ENCODE data around the gene FAM229A. TPM values are rescaled to one million over a fixed set of nuclear protein-coding genes. Genes with fewer than 3 reads are reported as not detected.
"Not testable (repeated sequence)": the region's sequence is repeated elsewhere in the genome, so short reads cannot be mapped to it uniquely, and the experiment has no call there.

The FAM229A gene
- total RNA-seq, 4 donors from 2014 or later, result 2.5 to 13.4 (median 5.4) TPM

GRCh38 chr1:32399843-32400242 is 37.6 kb upstream of the FAM229A start:
- DNase-seq (ENCODE audit: low spot score), result no peak
- ATAC-seq (ENCODE audit: low FRiP score), result no peak
- no peak for TF ChIP-seq CTCF (IDR thresholded peaks at IDR 0.05)

- ATAC-seq (ENCODE audit: low FRiP score), result no peak
- DNase-seq (ENCODE audit: low spot score), result no peak
- no peak for TF ChIP-seq CTCF (IDR thresholded peaks at IDR 0.05)
Observed at GRCh38 chr1:32398401-32398800, 36.1 kb upstream of the FAM229A start.

- ATAC-seq (ENCODE audit: low FRiP score); DNase-seq (ENCODE audit: low spot score): not testable (repeated sequence)
Observed at GRCh38 chr1:32396524-32396923, 34.2 kb upstream of the FAM229A start.

- no peak for DNase-seq (ENCODE audit: low spot score)
- no peak for TF ChIP-seq CTCF (IDR thresholded peaks at IDR 0.05)
- peak; percentile 2 for ATAC-seq (ENCODE audit: low FRiP score)
Observed at GRCh38 chr1:32394890-32395432, 32.7 kb upstream of the FAM229A start.

- no peak for TF ChIP-seq CTCF (IDR thresholded peaks at IDR 0.05)
- ATAC-seq (ENCODE audit: low FRiP score), result peak; percentile 96
- peak; percentile 94 for DNase-seq (ENCODE audit: low spot score)
Observed at GRCh38 chr1:32394141-32394889, 32.0 kb upstream of the FAM229A start, which contains the start of gene BSDC1. BSDC1 (minus strand) TSS chr1:32394441; CDS start chr1:32394414, 27 bp downstream.

GRCh38 chr1:32393832-32394140 is 31.5 kb upstream of the FAM229A start:
- no peak for TF ChIP-seq CTCF (IDR thresholded peaks at IDR 0.05)
- DNase-seq (ENCODE audit: low spot score), result no peak

GRCh38 chr1:32393136-32393535 is 30.9 kb upstream of the FAM229A start:
- no peak for DNase-seq (ENCODE audit: low spot score)
- no peak for TF ChIP-seq CTCF (IDR thresholded peaks at IDR 0.05)
- ATAC-seq (ENCODE audit: low FRiP score), result peak; percentile 59

More at GRCh38 chr1:32393832-32394140, 31.5 kb upstream of the FAM229A start:
- peak; percentile 1 for ATAC-seq (ENCODE audit: low FRiP score)

Measured in omental fat pad (tissue), 4 donors.